GM12865 (cell line): ENCODE data around the gene INSR.
A peak's percentile ranks its signal among the peaks of the same experiment; 100 is the strongest.

Source experiments
- DNase-seq: peaks from one replicate; pipeline ENCODE4 v3.0.0; 2010; ENCODE audit warnings: low read depth
- H3K4me3 ChIP-seq: 2 replicates; pipeline ENCODE4 v1.5.1; 2011; ENCODE audit warnings: mild to moderate bottlenecking, low read depth, low read length, control low read depth
- CTCF ChIP-seq: IDR thresholded peaks from 2 replicates; pipeline ENCODE4 v1.5.1; 2011; ENCODE audit warnings: low read length, control low read depth, low read depth, inconsistent platforms; ENCODE audit not compliant: insufficient read depth; ENCODE audit errors: missing control alignments

Gene INSR

DNA sequence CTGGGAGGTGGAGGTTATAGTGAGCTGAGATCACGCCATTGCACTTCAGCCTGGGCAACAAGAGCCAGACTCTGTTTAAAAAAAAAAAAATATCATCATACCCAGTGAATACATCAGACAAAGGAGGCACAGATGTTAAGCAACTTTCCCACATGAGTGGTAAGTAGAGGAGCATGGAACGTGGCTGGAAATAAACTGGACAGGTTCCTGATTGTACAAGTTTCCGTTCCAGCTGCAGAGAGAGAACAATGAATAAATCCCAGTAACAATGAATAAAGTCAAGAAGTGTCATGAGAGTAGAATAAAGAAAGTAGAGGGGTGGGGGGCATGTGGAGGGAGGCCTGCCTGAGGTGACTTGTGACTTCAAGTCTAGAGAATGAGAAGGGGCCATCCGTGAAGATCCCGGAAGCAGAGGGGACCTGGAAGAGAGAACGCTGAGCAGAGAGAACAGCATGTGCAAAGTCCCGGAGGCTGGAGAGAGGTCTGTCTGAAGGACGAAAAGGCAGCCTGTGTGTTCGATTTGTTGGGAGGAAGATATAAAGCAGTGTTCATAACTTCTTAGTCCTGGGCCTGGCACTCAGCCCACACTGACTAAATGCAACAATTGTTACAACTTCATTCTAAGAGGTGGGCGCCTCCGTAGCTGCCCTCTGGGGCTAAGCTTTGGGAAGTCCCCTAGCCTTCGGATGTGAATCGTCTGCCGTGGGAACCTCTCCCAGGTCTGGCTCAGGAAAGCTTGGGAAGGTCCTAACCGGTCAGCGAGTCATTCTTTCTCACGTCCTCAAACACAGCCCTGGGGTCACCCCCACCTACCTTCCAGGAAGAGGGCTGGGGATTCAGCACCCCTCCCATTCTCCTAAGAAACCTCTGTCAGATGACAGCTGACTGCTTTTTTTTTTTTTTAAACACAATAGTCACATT is 39.2 kb upstream of the INSR start:
- DNase-seq: peak; percentile 81
- no peak for TF ChIP-seq CTCF
- no peak overlapping the region for H3K4me3 ChIP-seq

GRCh38 chr19:7331446-7331845 is 37.2 kb upstream of the INSR start:
- no peak for DNase-seq
- TF ChIP-seq CTCF: no peak
- H3K4me3 ChIP-seq: no peak overlapping the region

- TF ChIP-seq CTCF: peak; percentile 15
- DNase-seq: peak; percentile 40
- H3K4me3 ChIP-seq: no peak overlapping the region
These were observed 34.4 kb upstream of the INSR start for GRCh38 chr19:7328647-7329046.

DNA sequence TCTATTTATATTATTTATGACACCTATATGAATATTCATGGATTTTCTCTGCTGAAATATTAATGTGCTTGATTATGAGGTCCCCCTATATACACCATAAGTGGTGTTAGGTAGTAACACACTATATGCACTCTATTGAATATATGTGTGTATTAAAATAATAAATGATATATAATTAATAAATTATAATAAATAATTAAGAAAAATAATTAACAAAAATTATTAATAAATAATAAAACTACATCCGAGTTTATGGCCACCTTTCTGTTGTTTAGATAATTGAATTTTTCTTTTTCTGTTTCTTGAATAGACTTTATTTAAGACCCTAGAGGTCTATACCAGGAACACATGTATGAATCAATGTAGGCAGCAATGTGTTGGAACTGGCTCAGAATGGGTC is 33.6 kb upstream of the INSR start:
- no peak for TF ChIP-seq CTCF
- DNase-seq: no peak
- H3K4me3 ChIP-seq: no peak overlapping the region

GRCh38 chr19:7326105-7326877 is 32.1 kb upstream of the INSR start:
- H3K4me3 ChIP-seq: no peak overlapping the region
- peak; percentile 51 for TF ChIP-seq CTCF
- DNase-seq: peak; percentile 69

- no peak for DNase-seq
- no peak for TF ChIP-seq CTCF
- no peak overlapping the region for H3K4me3 ChIP-seq
These were observed 24.0 kb upstream of the INSR start for GRCh38 chr19:7318176-7318575.
